GM18517 (cell line): ENCODE data around the gene LRRFIP1.

ENCODE experiments used
- ATAC-seq: cut with Tn5 transposase; IDR thresholded peaks from one replicate; pipeline ENCODE4 v1.9.1; 2021; ENCODE audit warnings: mild to moderate bottlenecking, moderate library complexity; ENCODE audit not compliant: unreplicated experiment

The LRRFIP1 gene

GRCh38 chr2:237639052-237639835, 11.9 kb downstream of the LRRFIP1 start:
- no peak for ATAC-seq

DNA sequence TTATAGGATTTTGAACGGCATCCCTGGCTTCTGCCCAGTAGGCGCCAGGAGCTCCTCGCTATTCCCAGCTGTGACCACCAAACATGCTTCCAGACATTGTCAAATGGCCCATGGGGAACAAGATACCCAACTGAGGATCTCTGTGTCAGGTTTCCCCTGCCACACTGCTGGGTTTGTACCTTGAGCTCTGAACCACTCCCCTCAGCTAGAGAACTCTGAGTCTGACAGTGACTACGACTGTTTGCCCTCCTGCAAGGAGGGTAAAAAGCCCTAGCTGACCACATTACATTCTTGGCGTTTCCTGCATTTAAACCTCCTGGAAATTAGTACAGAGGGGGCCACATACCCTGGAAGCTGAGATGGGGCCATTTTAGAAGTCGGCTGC, 12.4 kb downstream of the LRRFIP1 start:
- no peak for ATAC-seq

GRCh38 chr2:237640493-237640998, 13.2 kb downstream of the LRRFIP1 start:
- ATAC-seq: no peak

GRCh38 chr2:237642038-237642734, 14.8 kb downstream of the LRRFIP1 start:
- no peak for ATAC-seq

GRCh38 chr2:237643066-237643465, 15.7 kb downstream of the LRRFIP1 start:
- no peak for ATAC-seq

DNA sequence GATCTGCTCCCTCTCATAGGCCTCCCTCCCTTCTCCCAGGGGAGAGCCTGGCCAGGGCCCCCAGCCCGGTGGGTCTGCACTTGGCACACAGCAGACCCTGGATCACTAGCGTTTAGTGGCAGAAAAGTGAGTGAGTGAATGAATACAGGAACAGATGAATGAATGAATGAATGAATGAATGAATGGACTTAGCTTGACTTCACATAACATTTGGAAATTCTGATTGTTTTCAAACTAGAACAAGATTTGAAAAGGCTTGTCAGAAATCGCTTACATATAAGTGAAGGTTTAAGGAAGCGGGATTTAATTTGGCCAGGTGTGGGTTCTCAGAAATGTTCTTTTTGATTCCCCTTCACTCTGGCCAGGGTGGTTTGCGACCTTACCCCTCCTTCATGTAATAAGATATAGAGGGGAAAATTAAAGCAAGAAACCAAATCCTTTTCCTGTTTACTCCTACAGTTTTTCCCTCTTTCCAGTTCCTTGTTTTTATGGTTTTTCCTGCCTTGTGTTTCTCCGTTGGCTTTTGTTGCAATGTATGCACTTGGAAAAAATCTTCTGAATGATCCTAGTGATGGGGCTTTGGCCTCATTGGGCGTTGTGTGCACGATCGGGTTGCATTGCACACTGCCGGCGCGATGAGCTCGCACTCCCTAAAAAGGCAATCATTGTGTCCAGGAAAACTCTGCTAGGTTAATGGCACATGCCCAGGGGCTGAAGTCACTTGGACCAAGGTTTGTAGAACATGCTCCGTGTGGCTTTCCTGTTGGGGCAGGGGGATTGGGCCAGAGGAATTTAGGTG, 16.4 kb downstream of the LRRFIP1 start:
- no peak for ATAC-seq

GRCh38 chr2:237644381-237644703, 17.0 kb downstream of the LRRFIP1 start:
- no peak for ATAC-seq

- ATAC-seq: no peak
Measured at GRCh38 chr2:237645261-237645660, 17.9 kb downstream of the LRRFIP1 start.

- ATAC-seq: no peak
Measured at GRCh38 chr2:237647176-237648015, 20.0 kb downstream of the LRRFIP1 start.

DNA sequence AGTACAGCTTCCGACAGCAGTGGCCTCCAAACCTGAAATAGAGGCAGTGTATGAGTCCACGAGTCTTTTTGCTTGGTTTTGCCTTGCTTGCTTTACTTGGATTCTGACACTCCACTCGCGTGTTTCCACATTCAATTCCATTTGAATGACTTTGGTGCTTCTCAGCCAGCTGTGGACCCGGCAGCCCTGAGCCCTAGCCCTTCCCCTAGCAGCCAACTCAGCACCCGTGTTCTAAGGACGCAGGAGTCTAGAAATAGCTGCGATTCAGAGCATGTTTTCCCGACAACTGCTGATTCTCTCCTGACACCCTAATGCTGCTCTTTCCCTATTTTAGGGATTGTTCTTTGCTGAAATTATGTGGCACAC, 20.6 kb downstream of the LRRFIP1 start:
- no peak for ATAC-seq

- ATAC-seq: no peak
Measured at GRCh38 chr2:237649541-237650454, 22.4 kb downstream of the LRRFIP1 start.

- ATAC-seq: no peak
Measured at GRCh38 chr2:237650455-237650850, 23.1 kb downstream of the LRRFIP1 start.

DNA sequence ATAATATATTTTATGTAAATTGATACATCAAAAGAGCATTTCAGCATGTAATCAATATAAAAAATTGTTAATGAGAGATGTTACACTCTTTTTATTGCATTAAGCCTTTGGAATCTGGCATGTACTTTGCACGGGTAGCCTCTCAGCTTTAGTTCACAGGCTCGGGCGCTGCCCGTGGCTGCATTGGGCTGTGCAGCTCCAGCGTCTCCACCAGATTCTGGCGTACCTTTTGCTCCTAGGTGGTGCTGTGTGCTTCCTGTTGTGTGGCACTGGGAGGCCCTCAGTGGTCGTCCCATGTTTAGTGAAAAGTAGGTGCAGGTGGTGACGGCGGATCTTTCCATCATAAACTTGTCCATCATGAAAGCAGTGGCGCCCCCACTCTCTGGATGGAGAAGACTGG, 24.4 kb downstream of the LRRFIP1 start:
- no peak for ATAC-seq

DNA sequence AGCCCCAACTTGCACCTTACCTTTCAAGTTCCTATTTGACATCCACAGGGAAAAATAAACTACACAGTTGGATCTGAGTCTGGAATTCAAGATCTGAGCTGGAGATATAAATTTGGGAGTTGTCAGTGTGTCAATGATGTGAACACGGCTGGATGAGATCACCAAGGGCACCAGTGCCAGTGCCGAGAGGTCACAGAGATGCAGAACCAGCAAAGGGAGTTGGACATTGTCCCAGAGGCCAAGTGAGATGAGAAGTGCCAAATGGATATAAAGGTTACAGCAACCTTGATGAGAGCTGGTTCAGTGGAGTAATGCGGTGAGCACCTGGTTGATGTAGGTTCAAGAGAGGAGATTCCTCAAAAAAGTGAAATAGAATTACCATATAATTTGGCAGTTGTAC, 24.8 kb downstream of the LRRFIP1 start:
- ATAC-seq: no peak

DNA sequence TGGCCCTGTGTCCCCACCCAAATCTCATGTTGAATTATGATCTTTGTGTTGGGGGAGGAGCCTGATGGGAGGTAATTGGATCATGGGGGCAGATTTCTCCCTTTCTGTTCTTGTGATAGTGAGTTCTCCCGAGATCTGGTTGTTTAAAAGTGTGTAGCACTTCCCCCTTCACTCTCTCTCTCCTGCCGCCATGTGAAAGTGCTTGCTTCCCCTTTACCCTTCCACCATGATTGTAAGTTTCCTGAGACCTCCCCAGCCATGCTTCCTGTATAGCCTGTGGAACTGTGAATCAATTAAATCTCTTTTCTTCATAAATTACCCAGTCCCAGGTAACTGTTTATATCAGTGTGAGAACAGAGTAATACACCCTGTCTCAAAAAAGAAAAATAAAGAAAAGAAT, 25.5 kb downstream of the LRRFIP1 start:
- no peak for ATAC-seq

GRCh38 chr2:237653776-237654558, 26.6 kb downstream of the LRRFIP1 start:
- ATAC-seq: no peak

GRCh38 chr2:237657063-237657462, 29.7 kb downstream of the LRRFIP1 start:
- no peak for ATAC-seq

DNA sequence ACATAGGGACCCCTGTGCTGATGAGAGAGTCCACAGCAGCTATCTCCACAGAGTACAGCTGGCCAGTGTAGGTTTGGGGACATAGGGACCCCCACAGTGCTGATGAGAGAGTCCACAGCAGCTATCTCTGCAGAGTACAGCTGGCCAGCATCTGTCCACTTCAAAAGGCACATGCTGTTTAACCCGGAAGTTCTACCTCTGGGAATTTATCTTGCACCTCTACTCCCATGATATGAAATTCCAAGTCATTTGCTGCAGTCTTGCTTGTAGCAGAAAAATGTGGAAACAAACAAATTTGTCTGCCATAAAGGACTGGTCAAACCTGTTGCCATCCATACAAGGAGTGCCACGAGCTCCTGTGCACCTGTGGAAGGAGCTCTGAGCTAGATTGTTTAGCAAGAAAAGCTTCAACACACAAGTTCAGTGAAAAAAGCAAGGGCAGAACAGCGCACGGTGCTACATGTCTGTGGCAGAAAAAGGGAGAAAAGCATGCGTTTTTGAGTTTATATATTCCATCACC, 33.1 kb downstream of the LRRFIP1 start:
- no peak for ATAC-seq

- no peak for ATAC-seq
Measured at GRCh38 chr2:237661270-237661669, 33.9 kb downstream of the LRRFIP1 start.
